HG03159 (cell line): ENCODE measurements around the gene C3orf80.
"Not testable (repeated sequence)": the region's sequence is repeated elsewhere in the genome, so short reads cannot be mapped to it uniquely, and the experiment has no call there.

Experiments
- ATAC-seq: cut with Tn5 transposase; IDR thresholded peaks from one replicate; pipeline ENCODE4 v1.9.1; 2021; ENCODE audit warnings: mild to moderate bottlenecking, moderate library complexity; ENCODE audit not compliant: unreplicated experiment

C3orf80 gene

DNA sequence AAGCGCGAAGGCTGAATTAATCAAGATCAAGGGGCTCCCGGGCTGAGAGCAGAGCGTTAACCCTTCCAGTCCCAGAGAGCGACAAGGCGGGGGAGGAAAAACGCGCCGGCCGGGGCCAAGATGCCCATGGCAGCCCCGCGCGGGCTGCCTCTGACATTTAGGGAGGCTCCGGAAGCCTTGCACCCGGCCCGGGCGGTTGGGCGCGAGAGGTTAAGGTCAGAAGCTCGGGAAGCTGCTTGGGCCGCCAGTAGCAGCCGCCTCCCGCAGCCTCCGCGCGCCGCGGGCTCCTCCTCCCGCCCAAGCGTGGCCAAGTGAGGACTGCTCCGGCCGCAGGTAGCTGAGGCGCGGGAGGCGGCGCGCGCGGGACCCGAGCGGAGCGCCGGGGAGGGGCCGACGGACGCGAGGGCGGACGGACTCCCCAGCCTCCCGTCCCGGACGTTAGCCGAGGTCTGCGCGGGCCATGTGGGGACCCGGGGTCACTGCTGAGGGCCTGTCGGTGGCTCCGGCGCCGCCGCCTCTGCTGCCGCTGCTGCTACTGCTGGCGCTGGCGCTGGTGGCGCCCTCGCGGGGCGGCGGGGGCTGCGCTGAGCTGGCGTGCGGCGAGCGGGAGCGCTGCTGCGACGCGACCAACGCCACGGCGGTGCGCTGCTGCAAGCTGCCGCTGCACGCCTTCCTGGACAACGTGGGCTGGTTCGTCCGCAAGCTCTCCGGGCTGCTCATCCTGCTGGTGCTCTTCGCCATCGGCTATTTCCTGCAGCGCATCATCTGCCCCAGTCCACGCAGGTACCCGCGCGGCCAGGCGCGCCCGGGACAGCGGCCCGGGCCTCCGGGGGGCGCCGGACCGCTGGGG lies at the start of gene C3orf80:
Gene C3orf80, plus strand, starts transcription at position 247 of the 850 bp plus-strand sequence. Its CDS starts 214 bp downstream, at position 461.
- ATAC-seq: peak; percentile 84

DNA sequence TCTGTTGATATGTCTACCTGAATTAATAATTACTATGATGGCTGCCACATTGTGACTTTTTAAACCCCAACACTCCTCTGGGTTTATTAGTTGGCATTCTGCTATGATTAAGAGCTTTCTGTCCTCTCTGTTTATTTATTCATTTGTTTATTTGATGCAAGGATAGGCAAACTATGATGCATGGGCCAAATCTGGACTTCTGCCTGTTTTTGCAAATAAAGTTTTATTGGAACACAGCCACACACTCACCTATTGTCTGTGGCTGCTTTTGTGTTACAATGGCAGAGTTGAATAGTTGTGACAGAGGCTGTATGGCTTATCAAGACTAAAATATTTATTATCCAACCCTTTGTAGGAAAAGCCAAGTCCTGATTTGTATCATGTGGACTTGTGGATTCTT lies 48.3 kb upstream of the C3orf80 start:
- ATAC-seq: no peak

DNA sequence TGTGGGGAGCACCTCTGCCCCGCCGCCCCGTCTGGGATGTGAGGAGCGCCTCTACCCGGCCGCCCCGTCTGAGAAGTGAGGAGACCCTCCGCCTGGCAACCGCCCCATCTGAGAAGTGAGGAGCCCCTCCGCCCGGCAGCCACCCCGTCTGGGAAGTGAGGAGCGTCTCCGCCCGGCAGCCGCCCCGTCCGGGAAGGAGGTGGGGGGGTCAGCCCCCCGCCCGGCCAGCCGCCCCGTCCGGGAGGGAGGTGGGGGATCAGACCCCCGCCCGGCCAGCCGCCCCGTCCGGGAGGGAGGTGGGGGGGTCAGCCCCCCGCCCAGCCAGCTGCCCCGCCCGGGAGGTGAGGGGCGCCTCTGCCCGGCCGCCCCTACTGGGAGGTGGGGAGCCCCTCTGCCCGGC lies 46.6 kb upstream of the C3orf80 start:
- not testable (repeated sequence) for ATAC-seq

DNA sequence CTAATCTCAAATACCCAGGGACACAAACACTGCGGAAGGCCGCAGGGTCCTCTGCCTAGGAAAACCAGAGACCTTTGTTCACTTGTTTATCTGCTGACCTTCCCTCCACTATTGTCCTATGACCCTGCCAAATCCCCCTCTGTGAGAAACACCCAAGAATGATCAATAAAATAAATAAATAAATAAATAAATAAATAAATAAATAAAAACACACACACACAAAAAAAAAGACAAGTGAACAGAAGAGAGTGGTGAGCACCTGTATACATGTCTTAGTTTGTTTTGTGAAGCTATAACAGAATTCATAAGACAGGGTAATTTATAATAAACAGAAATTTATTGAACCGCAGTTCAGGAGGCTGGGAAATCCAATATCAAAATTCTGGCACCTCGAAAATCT lies 45.8 kb upstream of the C3orf80 start:
- not testable (repeated sequence) for ATAC-seq

DNA sequence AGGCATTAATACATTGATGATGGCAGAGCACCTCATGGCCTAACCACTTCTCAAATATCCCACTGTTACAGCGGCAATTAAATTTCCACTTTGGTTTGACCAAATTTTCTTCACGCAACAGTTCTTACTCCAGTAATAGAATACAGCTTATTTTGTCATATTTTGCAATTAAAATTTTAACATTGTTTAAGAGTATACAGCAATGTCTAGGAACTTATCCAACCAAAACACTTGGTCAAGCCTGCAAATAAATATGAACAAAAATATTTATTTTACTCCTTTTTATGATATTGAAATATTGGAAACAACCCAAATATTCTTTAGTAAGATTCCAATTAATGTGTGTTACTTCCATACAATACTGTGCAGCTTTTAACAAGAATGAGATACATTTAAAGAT lies 45.3 kb upstream of the C3orf80 start:
- no peak for ATAC-seq

DNA sequence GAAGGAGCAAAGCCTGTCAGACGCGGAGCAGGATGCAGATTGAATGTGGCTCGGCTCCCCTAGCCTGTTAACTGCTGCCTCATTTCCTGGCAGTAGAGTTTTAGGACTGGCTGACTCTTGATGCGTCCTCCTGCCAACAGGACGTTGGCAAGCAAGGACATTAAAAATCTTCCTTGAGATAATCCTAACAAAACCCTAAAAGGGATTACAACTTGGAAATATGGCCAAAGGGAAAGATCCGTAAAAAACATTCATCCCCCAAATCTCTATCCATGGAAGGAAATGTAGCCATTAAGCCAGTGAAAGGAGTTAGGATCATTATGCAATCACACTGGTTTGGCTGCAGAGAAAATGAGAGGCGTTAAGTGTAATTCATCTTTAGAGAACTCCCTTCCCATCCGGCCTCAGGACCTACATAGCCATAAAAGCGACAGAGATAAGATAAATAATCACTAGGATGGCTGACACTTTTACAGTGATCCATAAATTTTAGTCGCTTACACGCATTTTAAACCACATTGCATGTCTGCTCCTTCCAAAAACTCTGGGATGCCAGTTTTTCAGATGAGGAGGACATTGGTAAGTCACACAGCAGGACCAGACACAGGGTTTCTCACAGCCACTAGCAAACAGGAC lies 44.5 kb upstream of the C3orf80 start:
- ATAC-seq: no peak

DNA sequence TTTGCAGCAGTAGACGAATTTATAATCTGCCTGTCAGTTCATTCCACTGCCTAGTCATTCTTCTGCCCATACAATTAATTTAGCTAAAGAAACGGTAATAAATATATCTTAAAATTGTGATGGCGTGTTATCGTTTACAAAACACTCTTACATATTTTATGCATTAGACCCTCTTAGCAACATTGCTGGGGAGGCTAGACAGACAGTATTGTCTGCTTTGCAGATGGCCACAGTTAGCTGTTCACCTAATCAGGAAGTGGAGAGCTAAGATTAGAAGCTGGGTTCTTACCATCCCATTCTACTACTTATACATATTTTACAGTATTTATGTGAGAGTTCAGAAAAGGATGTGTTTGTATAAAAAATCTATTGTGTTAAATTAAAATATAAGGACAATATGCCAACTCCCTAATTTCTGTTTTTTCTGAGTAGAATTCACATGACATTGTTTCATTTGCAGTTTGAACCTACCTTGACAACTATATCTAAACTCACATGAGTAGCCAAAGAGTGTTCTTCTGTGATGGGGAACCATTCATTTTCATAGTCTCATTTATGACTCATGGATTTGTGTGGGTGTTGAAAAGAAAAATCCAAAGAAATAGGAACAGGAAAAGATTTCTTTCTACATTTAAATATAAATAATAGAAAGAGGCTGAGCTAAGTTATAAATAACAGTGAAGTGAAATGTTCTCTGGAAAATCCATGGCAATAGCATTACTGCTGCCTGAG lies 41.7 kb upstream of the C3orf80 start:
- ATAC-seq: no peak

DNA sequence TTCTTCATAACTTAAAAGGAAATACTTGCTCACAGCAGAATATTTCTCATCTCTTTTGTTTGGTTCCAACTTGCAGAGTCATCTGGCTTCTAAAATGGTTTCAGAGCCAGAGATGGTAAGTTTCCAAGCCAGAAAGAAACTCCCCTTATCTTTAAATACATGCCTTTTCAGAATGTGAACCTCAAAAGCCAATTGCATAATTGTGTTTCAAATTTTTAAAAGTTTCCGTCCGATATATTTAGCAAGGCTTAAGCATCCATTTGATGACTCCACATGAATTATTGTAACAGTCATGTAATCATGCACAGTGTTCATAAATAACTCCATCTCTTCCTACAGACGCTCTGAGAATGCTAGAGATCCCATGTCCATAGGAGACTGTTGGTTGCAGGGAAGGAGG lies 40.6 kb upstream of the C3orf80 start:
- no peak for ATAC-seq

DNA sequence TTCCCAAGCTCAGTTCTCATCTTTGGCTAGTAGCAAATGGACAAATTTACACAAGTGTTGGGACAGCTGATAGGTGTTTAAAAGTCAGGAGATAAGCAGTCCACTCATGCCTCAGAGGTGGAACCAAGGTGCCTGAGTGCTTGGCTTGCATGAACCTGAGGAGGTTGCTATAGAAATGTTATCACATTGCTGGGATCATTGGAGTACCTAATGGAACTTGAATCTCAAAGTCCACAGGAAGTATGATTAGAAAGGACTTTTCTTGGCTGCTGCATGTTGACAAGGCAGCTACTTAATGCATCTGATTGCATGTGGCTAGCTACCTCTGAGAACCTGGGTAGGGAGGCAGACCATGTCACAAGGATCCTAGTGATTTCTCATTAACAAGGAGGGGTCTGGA lies 39.5 kb upstream of the C3orf80 start:
- no peak for ATAC-seq

DNA sequence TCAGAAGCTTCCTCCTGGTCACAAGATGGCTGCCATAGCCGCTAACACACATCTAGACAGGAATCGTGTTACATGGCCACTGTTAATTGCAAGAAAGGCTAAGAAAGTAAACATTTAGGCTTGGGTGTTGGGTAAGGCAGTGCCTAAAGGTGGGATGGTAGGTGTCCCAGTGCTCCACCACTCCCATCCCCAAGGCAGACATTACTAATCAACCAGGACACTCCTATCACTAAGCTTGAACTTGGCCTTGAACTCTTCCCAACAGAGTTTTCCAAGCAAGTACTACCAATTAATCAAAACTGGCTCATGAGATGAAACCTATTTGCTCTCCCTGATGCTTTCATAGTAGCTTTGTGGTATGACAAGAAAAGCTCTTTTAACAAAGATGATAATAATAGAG lies 37.9 kb upstream of the C3orf80 start:
- no peak for ATAC-seq

DNA sequence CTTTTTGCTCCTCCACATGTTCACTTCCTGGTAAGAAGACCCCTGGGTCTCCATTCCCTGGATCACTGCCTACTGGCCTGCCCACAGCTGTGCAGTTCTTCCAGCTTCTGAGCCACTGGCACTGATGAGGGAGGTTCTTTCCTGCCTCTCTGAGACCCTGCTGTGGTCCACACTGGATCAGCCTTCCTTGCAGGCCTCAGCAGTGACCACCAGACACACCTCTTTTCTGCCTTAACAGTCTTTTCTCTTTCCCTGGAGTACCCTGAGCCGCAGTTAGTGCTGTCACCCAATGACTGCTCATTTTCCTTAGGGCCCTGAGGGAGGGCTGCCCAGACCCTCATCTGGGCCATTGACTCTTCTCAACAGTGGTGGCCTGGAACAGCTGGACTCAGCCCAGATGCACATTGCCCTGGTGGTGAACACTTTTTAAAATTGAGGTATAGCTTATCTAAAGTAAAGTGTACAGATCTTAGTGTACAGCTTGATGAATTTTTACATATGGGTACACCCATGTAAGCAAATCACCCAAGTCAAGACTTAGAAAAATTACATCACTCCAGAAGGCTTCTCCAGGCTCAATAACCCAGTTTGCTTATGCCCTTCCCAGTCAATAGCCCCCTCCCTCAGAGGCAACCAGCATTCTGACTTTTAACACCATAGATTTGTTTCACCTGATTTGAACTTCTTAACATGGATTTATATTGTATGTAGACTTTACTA lies 32.8 kb upstream of the C3orf80 start:
- no peak for ATAC-seq

DNA sequence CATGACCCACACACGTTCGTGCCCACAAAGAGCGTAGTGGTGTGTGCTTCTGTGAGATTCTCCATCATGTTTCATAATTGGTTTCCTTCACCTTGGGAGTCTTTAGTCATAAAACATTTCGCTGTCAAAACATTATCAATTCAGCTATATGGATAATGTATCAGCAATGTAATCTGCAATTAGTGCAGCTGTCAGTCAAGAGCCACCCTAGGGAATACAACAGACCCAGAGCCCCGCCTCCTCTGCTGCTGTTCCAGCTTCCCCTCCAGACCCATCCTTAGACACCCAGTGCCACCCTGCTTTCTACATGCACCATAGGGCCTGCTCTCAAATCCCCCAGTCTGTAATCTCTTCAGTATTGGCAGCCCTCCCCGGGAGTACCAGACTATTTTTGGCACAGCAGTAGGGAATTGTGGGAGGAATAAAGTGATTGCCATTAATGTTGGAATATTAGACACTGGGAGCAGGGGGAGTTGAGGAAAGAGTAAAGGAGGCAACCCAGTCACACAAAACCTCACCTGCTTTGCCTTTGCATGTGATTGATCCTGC lies 31.5 kb upstream of the C3orf80 start:
- ATAC-seq: no peak

DNA sequence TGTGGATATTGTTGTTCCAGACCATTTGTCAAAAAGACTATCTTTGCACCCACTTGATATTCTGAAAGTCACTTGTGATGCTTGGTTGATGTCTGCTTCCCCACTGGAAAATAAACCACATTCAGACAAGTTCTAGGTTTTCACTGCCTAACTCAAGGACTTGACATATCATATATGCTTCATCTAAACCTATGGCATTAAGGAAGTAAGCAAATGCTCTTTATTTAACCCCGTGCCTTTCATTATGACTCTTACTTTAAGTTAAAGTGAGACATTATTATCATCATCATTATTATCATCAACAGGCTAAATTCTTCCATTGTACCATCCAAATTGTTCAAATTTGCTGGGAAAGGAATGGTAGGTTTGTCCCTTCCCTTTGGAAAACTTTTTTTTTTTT lies 30.8 kb upstream of the C3orf80 start:
- ATAC-seq: no peak

DNA sequence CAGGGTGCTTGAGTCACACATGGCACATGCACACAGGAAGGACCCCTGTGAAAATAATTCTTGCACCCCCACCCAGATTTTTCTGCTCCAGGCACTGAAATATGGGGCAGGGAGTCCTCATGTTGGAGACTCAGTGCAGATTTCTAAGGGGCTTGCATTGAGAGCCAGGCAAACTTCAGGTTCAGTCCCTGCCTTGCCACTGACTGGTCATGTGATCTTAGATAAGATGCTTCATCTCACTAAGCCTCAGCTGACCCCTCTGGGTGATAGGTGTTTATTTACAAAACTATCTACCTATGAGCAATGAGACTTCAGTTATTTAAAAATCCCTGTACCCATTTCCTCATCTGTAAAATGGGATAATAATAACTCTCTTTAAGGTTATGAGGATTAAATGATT lies 30.1 kb upstream of the C3orf80 start:
- ATAC-seq: no peak

DNA sequence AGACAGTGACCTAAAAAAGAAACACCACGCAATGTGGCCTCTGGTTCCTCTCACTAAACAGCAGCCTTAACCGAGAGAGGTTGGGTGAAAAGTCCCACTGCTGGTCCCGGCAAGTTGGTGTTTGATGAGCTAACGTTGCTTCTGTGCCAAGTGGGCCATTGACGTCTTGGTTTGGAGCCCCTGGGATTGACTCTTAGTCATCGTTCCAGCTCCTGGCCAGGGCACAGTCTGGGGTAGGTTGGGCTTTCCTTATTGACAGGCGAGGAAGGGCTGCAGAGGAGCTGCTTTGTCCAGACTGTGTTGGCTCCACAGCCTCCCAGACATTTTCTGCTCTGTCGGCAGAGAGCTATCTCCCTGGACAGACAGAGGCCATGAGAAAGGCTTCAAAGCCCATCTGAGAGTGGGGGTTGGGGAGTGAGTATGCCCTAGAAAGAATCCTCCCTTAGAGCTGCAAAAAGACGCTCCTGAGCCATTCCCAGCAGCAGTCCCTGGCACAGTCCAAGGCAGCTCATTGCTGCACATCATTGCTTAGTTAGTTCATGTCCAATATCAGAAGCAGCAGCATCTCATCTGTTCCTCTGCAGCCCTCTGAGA lies 28.6 kb upstream of the C3orf80 start:
- no peak for ATAC-seq

DNA sequence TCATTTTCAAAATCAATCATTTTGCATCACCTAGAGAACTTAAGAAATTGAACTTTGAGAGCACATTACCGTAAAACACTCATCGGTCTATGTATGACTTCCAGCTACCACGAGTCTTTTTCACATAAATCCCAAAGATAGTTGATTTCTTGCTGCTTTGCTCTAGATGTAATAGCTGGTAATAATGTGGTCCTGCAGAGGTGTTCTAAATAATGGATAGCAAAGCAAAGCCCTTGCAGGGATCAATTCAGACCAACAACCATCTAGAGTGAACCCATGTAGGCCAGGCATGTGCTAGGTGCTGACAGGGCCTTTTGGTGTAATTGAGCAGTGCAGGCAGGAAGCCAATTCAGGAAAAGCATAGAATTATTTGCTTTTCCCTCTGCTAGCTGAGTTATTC lies 26.1 kb upstream of the C3orf80 start:
- no peak for ATAC-seq

DNA sequence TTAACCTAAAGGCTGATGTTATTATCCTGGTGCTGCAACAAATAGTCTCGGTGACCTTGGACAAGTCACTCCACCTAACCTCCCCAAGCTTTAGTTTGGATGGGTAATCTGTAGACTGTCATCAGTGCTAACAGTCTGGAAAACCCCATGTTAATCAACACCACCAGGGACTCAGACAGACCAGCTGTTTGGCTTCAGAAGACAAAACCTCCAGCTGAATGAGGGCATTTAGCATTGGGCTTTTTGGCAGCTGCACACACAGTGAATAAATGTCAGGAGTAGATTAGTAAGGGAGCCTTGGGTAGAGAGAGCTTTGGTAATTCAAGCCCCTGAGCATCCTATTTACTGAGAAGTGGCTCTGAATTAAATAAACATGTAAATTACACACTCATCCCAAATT lies 24.9 kb upstream of the C3orf80 start:
- no peak for ATAC-seq

DNA sequence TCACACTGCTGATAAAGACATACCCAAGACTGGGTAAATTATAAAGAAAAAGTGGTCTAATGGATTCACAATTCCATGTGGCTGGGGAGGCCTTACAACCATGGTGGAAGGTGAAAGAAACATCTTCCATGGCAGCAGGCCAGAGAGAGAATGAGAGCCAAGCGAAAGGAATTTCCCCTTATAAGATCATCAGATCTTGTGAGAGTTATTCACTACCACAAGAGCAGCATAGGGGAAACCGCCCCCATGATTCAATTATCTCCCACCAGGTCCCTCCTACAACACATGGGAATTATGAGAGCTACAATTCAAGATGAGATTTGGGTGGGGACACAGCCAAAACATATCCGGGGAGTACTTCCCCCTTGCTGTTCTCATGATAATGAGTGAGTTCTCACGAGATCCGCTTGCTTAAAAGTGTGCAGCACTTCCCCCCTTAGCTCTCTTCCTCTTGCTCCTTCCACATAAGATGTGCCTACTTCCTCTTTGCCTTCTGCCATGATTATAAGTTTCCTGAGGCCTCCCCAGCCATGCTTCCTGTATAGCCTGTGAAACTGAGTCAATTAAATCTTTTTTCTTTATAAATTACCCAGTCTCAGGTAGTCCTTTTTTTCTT lies 20.7 kb upstream of the C3orf80 start:
- not testable (repeated sequence) for ATAC-seq

DNA sequence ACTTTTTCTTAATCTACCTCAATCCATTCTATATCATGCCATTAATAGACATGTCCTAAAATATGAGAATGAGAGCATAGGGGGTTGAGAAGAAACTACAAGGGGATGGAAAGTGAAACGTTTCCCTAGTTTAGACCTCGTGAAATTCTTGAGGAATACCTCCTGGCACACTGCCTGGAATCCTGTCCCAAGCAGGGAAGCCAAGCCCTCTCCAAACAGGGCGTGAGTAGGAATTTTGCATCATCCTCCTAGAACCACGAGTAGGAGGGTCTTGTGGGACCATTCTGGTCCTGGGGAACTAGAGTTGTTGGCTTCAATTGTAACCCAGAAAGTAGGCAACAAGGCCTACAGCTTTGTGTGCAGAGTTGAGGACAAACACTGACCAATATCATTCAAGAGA lies 19.6 kb upstream of the C3orf80 start:
- no peak for ATAC-seq

DNA sequence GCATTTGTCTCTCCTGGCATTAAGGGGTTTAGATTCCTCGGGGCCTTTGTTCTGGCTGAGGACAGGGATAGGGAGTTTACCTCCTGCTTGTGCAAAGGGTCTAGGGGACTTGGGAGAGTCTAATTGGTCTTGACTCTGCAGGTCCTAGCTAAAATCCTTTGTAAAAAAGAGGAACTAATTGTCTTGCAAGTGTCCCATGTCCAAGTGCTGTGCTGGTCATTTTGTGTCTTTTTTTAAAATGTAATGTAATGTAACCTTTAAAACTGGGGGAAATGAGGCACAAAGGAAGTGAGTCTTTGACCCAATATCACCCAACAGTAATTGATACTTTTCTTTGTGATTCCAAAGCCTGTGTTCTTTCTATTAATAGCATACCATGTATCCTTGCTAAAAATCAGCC lies 14.9 kb upstream of the C3orf80 start:
- no peak for ATAC-seq
